NCI-H146 treated with DMSO at 0.1 percent for 48 hours (cell line): Measurements from ENCODE around the gene MRI1.

Experiments
- DNase-seq: peaks from one replicate; lab custom pipeline; 2025; ENCODE audit not compliant: unreplicated experiment; lab: John Stamatoyannopoulos, UW

The MRI1 gene

GRCh38 chr19:13821292-13821691, 57.0 kb downstream of the MRI1 start:
- DNase-seq, result no peak

- no peak for DNase-seq
Observed at GRCh38 chr19:13823256-13823655, 58.9 kb downstream of the MRI1 start.
